IPS-18c (cell line): ENCODE data around the gene SLC9A9.
"Not testable (repeated sequence)": the region's sequence is repeated elsewhere in the genome, so short reads cannot be mapped to it uniquely, and the experiment has no call there.

ENCODE experiments used
- H3K4me3 ChIP-seq: 2 replicates; pipeline ENCODE4 v1.7.0; 2013; ENCODE audit warnings: low read depth, mild to moderate bottlenecking, low read length, moderate library complexity; ENCODE audit not compliant: insufficient read depth
- H3K9me3 ChIP-seq: one replicate; pipeline ENCODE4 v1.6.1; 2013; ENCODE audit warnings: mild to moderate bottlenecking, low read length, moderate library complexity; ENCODE audit not compliant: control insufficient read depth, insufficient read depth

SLC9A9 gene

GRCh38 chr3:143847787-143848631 is at the start of gene SLC9A9:
Gene SLC9A9 (minus strand): TSS chr3:143848468. CDS start chr3:143848322, 146 bp downstream.
- H3K9me3 ChIP-seq = no peaks in the 10 kb centered on the region
- H3K4me3 ChIP-seq = peak within 1 kb of the TSS; percentile 26; the same call in 1 of the 2 replicates

- H3K4me3 ChIP-seq = no peak overlapping the region
Measured at GRCh38 chr3:143897576-143898295, 49.5 kb upstream of the SLC9A9 start.

GRCh38 chr3:143896486-143896885 is 48.2 kb upstream of the SLC9A9 start:
- H3K9me3 ChIP-seq = no peaks in the 10 kb centered on the region
- no peak overlapping the region for H3K4me3 ChIP-seq

More at GRCh38 chr3:143897576-143898295, 49.5 kb upstream of the SLC9A9 start:
- H3K9me3 ChIP-seq = no peaks in the 10 kb centered on the region

- no peaks in the 10 kb centered on the region for H3K9me3 ChIP-seq
Measured at GRCh38 chr3:143895805-143896204, 47.5 kb upstream of the SLC9A9 start.

GRCh38 chr3:143888846-143889245 is 40.6 kb upstream of the SLC9A9 start:
- Histone ChIP-seq H3K4me3 (no peak overlapping the region), H3K9me3 (no peaks in the 10 kb centered on the region)

More at GRCh38 chr3:143895805-143896204, 47.5 kb upstream of the SLC9A9 start:
- no peak overlapping the region for H3K4me3 ChIP-seq

GRCh38 chr3:143888166-143888565 is 39.9 kb upstream of the SLC9A9 start:
- Histone ChIP-seq H3K9me3 (no peaks in the 10 kb centered on the region), H3K4me3 (no peak overlapping the region)

GRCh38 chr3:143885780-143886427 is 37.6 kb upstream of the SLC9A9 start:
- no peak overlapping the region for H3K4me3 ChIP-seq
- no peaks in the 10 kb centered on the region for H3K9me3 ChIP-seq

- no peak overlapping the region for H3K4me3 ChIP-seq
- no peaks in the 10 kb centered on the region for H3K9me3 ChIP-seq
Measured at GRCh38 chr3:143884861-143885260, 36.6 kb upstream of the SLC9A9 start.

GRCh38 chr3:143883151-143883550 is 34.9 kb upstream of the SLC9A9 start:
- Histone ChIP-seq H3K4me3 (no peak overlapping the region), H3K9me3 (no peaks in the 10 kb centered on the region)

- H3K4me3 ChIP-seq = no peak overlapping the region
Measured at GRCh38 chr3:143881095-143881494, 32.8 kb upstream of the SLC9A9 start.

GRCh38 chr3:143875546-143875945 is 27.3 kb upstream of the SLC9A9 start:
- no peak overlapping the region for H3K4me3 ChIP-seq

More at GRCh38 chr3:143881095-143881494, 32.8 kb upstream of the SLC9A9 start:
- H3K9me3 ChIP-seq = no peaks in the 10 kb centered on the region

GRCh38 chr3:143873553-143873952 is 25.3 kb upstream of the SLC9A9 start:
- not testable (repeated sequence) for H3K9me3 ChIP-seq, H3K4me3 ChIP-seq

More at GRCh38 chr3:143875546-143875945, 27.3 kb upstream of the SLC9A9 start:
- no peaks in the 10 kb centered on the region for H3K9me3 ChIP-seq

- no peak overlapping the region for H3K4me3 ChIP-seq
Measured at GRCh38 chr3:143865302-143865701, 17.0 kb upstream of the SLC9A9 start.

GRCh38 chr3:143859465-143860203 is 11.4 kb upstream of the SLC9A9 start:
- Histone ChIP-seq H3K4me3 (no peak overlapping the region), H3K9me3 (no peaks in the 10 kb centered on the region)

More at GRCh38 chr3:143865302-143865701, 17.0 kb upstream of the SLC9A9 start:
- no peaks in the 10 kb centered on the region for H3K9me3 ChIP-seq

GRCh38 chr3:143856252-143856970 is 8.1 kb upstream of the SLC9A9 start:
- no peaks in the 10 kb centered on the region for H3K9me3 ChIP-seq
- no peak overlapping the region for H3K4me3 ChIP-seq

GRCh38 chr3:143855183-143855582 is 6.9 kb upstream of the SLC9A9 start:
- no peaks in the 10 kb centered on the region for H3K9me3 ChIP-seq
- H3K4me3 ChIP-seq = no peak overlapping the region
